ENCODE data around the gene CNNM3. TPM values are rescaled to one million over a fixed set of nuclear protein-coding genes. Genes with fewer than 3 reads are reported as not detected.

The CNNM3 gene
- total and polyA plus RNA-seq, 8 donors, result 4.6 to 107 (median 10.8) TPM

GRCh38 chr2:96847586-96847985 lies 31.5 kb downstream of the CNNM3 start:
- Histone ChIP-seq H3K27ac (no peak overlapping the region), H3K4me3 (no peak overlapping the region), H3K27me3 (no peaks in the 10 kb centered on the region), H3K9me3 (no peaks in the 10 kb centered on the region), H3K4me1 (no peaks in the 10 kb centered on the region), H3K36me3 (peaks cover 37 to 68% (median 64%) of the 10 kb centered on the region in 4 donors)
- intact Hi-C loops (cut with DNase I; ENCODE audit: low total_unique reads), result no loop called here
- TF ChIP-seq POLR2A (IDR thresholded peaks at IDR 0.05), result no peak
- TF ChIP-seq, protein P1, sequence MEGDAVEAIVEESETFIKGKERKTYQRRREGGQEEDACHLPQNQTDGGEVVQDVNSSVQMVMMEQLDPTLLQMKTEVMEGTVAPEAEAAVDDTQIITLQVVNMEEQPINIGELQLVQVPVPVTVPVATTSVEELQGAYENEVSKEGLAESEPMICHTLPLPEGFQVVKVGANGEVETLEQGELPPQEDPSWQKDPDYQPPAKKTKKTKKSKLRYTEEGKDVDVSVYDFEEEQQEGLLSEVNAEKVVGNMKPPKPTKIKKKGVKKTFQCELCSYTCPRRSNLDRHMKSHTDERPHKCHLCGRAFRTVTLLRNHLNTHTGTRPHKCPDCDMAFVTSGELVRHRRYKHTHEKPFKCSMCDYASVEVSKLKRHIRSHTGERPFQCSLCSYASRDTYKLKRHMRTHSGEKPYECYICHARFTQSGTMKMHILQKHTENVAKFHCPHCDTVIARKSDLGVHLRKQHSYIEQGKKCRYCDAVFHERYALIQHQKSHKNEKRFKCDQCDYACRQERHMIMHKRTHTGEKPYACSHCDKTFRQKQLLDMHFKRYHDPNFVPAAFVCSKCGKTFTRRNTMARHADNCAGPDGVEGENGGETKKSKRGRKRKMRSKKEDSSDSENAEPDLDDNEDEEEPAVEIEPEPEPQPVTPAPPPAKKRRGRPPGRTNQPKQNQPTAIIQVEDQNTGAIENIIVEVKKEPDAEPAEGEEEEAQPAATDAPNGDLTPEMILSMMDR (IDR thresholded peaks at IDR 0.05), result no peak
- TF ChIP-seq POLR2AphosphoS5 (IDR thresholded peaks at IDR 0.05), result no peak
- no peak for TF ChIP-seq EP300 (IDR thresholded peaks at IDR 0.05)
- WGBS, 5 donors, result 78 to 87% (median 83%) methylated on average over 10 of the region's 10 CpGs
- DNase-seq, result no peak

DNA sequence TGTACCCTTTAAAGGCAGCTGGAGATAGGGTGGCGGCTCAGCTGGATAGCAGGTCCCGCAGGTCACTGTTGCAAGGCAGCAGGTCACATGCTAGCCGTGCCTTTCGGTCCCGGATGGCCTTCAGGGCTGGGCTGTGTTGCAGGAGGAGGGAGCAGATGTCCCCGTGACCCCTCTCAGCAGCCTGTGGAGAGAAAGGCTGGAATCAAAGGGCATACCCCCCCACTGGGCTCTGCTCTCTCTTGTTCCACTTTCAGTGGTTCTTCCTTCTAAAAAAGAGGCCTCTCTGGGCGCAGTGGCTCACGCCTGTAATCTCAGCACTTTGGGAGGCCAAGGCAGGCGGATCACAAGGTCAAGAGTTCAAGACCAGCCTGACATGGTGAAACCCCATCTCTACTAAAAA lies 32.2 kb downstream of the CNNM3 start:
- no peak overlapping the region for H3K27ac ChIP-seq
- no peaks in the 10 kb centered on the region for H3K9me3 ChIP-seq
- no peak for DNase-seq
- H3K36me3 ChIP-seq, result peaks cover 43 to 75% (median 71%) of the 10 kb centered on the region in 4 donors
- intact Hi-C loops (cut with DNase I; ENCODE audit: low total_unique reads), result no loop called here
- TF ChIP-seq, protein P1 (IDR thresholded peaks at IDR 0.05), result no peak
- TF ChIP-seq EP300 (IDR thresholded peaks at IDR 0.05), result no peak
- no peak for TF ChIP-seq POLR2AphosphoS5 (IDR thresholded peaks at IDR 0.05)
- no peak for TF ChIP-seq POLR2A (IDR thresholded peaks at IDR 0.05)
- H3K27me3 ChIP-seq, result no peaks in the 10 kb centered on the region
- H3K4me1 ChIP-seq, result no peaks in the 10 kb centered on the region
- H3K4me3 ChIP-seq, result no peak overlapping the region
- 74 to 90% (median 81%) methylated on average over 5 to 9 of the region's 9 CpGs for WGBS, 5 donors

DNA sequence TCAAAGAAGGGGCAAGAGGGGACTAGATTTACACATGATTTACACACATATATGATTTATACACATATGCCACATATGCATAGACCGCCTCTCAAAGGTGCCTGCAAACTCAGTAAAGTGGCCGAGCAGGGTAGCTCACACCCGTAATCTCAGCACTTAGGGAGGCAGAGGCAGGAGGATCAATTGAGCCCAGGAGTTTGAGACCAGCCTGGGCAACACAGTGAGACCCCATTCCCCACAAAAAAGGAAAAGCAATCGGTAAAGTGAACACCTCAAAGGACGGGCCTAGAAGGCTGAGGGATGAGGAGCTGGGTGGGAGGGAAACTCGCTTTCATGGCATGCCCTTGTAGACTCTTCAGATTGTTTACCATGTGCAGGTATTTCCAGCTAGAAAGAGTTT lies 36.6 kb downstream of the CNNM3 start:
- Histone ChIP-seq H3K27me3 (no peaks in the 10 kb centered on the region), H3K36me3 (peaks cover 49 to 67% (median 66%) of the 10 kb centered on the region in 4 donors), H3K9me3 (no peaks in the 10 kb centered on the region), H3K27ac (no peak overlapping the region), H3K4me3 (no peak overlapping the region), H3K4me1 (peaks cover 7 to 27% (median 17%) of the 10 kb centered on the region in 4 donors)
- 94 to 97% (median 96%) methylated on average over 6 of the region's 6 CpGs for whole genome bisulfite sequencing, 5 donors
- no peak for DNase-seq
- TF ChIP-seq POLR2A (IDR thresholded peaks at IDR 0.05), result no peak
- no peak for TF ChIP-seq EP300 (IDR thresholded peaks at IDR 0.05)
- TF ChIP-seq, protein P1 (IDR thresholded peaks at IDR 0.05), result no peak
- TF ChIP-seq POLR2AphosphoS5 (IDR thresholded peaks at IDR 0.05), result no peak
- intact Hi-C loops (cut with DNase I; ENCODE audit: low total_unique reads), result no loop called here

DNA sequence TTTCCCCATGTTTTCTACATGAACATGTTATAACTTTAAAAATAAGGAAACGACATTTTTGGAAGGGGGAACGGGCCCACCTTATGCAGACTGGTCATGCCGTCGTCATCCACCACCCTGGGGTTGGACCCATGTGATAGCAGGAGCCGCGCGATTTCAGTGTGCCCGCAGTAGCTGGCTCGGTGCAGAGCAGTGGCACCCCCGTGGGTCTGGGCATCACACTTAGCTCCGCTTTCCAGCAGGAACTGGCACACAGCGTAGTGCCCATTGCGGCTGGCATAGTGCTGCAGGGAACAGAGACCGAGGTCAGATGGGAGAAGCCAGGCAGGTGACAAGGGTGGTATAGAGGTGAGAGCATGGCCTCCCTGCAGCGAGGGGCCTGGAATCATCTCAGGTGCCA lies 37.3 kb downstream of the CNNM3 start:
- H3K27me3 ChIP-seq, result no peaks in the 10 kb centered on the region
- 93 to 96% (median 95%) methylated on average over 15 of the region's 15 CpGs for WGBS, 5 donors
- H3K9me3 ChIP-seq, result no peaks in the 10 kb centered on the region
- no peak for DNase-seq
- no peak overlapping the region for H3K4me3 ChIP-seq
- H3K36me3 ChIP-seq, result peaks cover 43 to 60% (median 60%) of the 10 kb centered on the region in 4 donors
- intact Hi-C loops (cut with DNase I; ENCODE audit: low total_unique reads), result no loop called here
- TF ChIP-seq POLR2A (IDR thresholded peaks at IDR 0.05) (no peak), EP300 (IDR thresholded peaks at IDR 0.05) (no peak)
- peaks cover 7 to 27% (median 18%) of the 10 kb centered on the region in 4 donors for H3K4me1 ChIP-seq
- no peak overlapping the region for H3K27ac ChIP-seq
